MCF 10A (cell line): ENCODE results near the gene ZNF74. TPM values are rescaled to one million over a fixed set of nuclear protein-coding genes. Genes with fewer than 3 reads are reported as not detected.

Experiments used
- BruUV-seq: library from RNA; stranded (reverse); fragments of 400-500 nt; replicated peaks from 2 replicates; lab custom pipeline; 2021; lab: Mats Ljungman, UMichigan
- CTCF ChIA-PET: fragments of 300-600 bp; sonication (Branson Sonifier 250); formaldehyde crosslinking; extraction: SDS; loops from one replicate; lab custom pipeline; 2021; ENCODE audit warnings: antibody characterized with exemption, inconsistent platforms; lab: Yijun Ruan, JAX
- POLR2A ChIA-PET: fragments of 300-600, 350-650 bp; sonication (Branson Sonifier 250); formaldehyde crosslinking; extraction: SDS; loops from one replicate; lab custom pipeline; 2020; ENCODE audit warnings: antibody characterized with exemption, inconsistent platforms; lab: Yijun Ruan, JAX
- DNase-seq: peaks from one replicate; pipeline ENCODE4 v3.0.0-alpha.2; 2018; ENCODE audit not compliant: unreplicated experiment
- H3K27ac Mint-ChIP-seq: one replicate; pipeline ENCODE4 v1.8.0; 2022; ENCODE audit warnings: mild to moderate bottlenecking, low read depth, mixed read lengths; ENCODE audit not compliant: unreplicated experiment
- H3K27me3 Mint-ChIP-seq: one replicate; pipeline ENCODE4 v1.8.0; 2022; ENCODE audit warnings: mixed read lengths; ENCODE audit not compliant: insufficient read depth, unreplicated experiment
- H3K36me3 Mint-ChIP-seq: one replicate; pipeline ENCODE4 v1.8.0; 2022; ENCODE audit warnings: mild to moderate bottlenecking, moderate library complexity, mixed read lengths; ENCODE audit not compliant: insufficient read depth, unreplicated experiment
- H3K4me1 Mint-ChIP-seq: one replicate; pipeline ENCODE4 v1.8.0; 2022; ENCODE audit warnings: mixed read lengths; ENCODE audit not compliant: insufficient read depth, unreplicated experiment
- H3K4me3 Mint-ChIP-seq: one replicate; pipeline ENCODE4 v1.8.0; 2022; ENCODE audit warnings: mild to moderate bottlenecking, moderate library complexity, mixed read lengths; ENCODE audit not compliant: unreplicated experiment
- H3K9me3 Mint-ChIP-seq: one replicate; pipeline ENCODE4 v1.8.0; 2022; ENCODE audit warnings: mixed read lengths; ENCODE audit not compliant: unreplicated experiment
- CTCF ChIP-seq: fragments of 200-600 bp; IDR thresholded peaks from one replicate; pipeline ENCODE4 v1.8.0; 2022; ENCODE audit warnings: antibody characterized with exemption, mild to moderate bottlenecking; ENCODE audit not compliant: unreplicated experiment
- intact Hi-C: fragments of 100-400 bp; cut with micrococcal nuclease; formaldehyde crosslinking; loops from 2 replicates; pipeline ENCODE4 v1.14.1; 2022
- total RNA-seq: library from RNA; stranded (reverse); gene quantifications from 2 replicates; pipeline ENCODE4 v1.2.3, GENCODE V29; 2022

Gene ZNF74
- total RNA-seq, 1 experiment from 2014 or later, result 10.4 TPM

GRCh38 chr22:20441631-20442484 is 47.9 kb downstream of the ZNF74 start:
- Mint-ChIP-seq H3K27me3 (peaks cover 7% of the 10 kb centered on the region), H3K4me3 (no peak overlapping the region), H3K4me1 (no peaks in the 10 kb centered on the region), H3K27ac (no peak overlapping the region), H3K36me3 (peaks cover 44% of the 10 kb centered on the region), H3K9me3 (no peaks in the 10 kb centered on the region)
- DNase-seq, result no peak
- CTCF ChIA-PET, result interaction anchor here (1.0 to 1.6 kb wide), 2 partner anchors 13 to 14 kb away, joined by 3 to 9 read pairs; no protein-coding TSS in a partner anchor
- intact Hi-C loops, result no loop called here
- TF ChIP-seq CTCF, result no peak
- POLR2A ChIA-PET, result no interaction called here
- BruUV-seq, result no TSS peak

GRCh38 chr22:20442485-20443284 is 48.7 kb downstream of the ZNF74 start:
- intact Hi-C loops, result no loop called here
- Mint-ChIP-seq H3K9me3 (no peaks in the 10 kb centered on the region), H3K36me3 (peaks cover 46% of the 10 kb centered on the region), H3K4me3 (no peak overlapping the region), H3K27ac (no peak overlapping the region), H3K4me1 (no peaks in the 10 kb centered on the region), H3K27me3 (no peaks in the 10 kb centered on the region)
- CTCF ChIA-PET, result interaction anchor here (1.0 kb wide), 1 partner anchor 13 kb away, joined by 3 read pairs; no protein-coding TSS in a partner anchor
- POLR2A ChIA-PET, result no interaction called here
- TF ChIP-seq CTCF, result no peak
- BruUV-seq, result no TSS peak
- no peak for DNase-seq

- DNase-seq, result no peak
- H3K4me1 Mint-ChIP-seq, result no peaks in the 10 kb centered on the region
- peaks cover 46% of the 10 kb centered on the region for H3K36me3 Mint-ChIP-seq
- POLR2A ChIA-PET, result interaction anchor here (0.6 to 1.1 kb wide), 2 partner anchors 38 to 259 kb away, joined by 3 to 5 read pairs; no protein-coding TSS in a partner anchor
- BruUV-seq, result no TSS peak
- no peaks in the 10 kb centered on the region for H3K27me3 Mint-ChIP-seq
- H3K4me3 Mint-ChIP-seq, result no peak overlapping the region
- CTCF ChIA-PET, result interaction anchor here (0.6 to 1.5 kb wide), 3 partner anchors 9 to 12 kb away, joined by 3 to 4 read pairs (median 3); no protein-coding TSS in a partner anchor
- intact Hi-C loops, result no loop called here
- no peaks in the 10 kb centered on the region for H3K9me3 Mint-ChIP-seq
- H3K27ac Mint-ChIP-seq, result no peak overlapping the region
- TF ChIP-seq CTCF, result no peak
Measured at GRCh38 chr22:20444325-20444724, 50.4 kb downstream of the ZNF74 start.
